Nephron progenitor cell (in vitro differentiated cells): ENCODE results near the gene METAP2.

Experiments used
- DNase-seq: peaks from one replicate; pipeline ENCODE4 v3.0.0; 2021
- H3K27ac Mint-ChIP-seq: 2 replicates; pipeline ENCODE4 v1.8.0; 2021; ENCODE audit warnings: mild to moderate bottlenecking, moderate library complexity, mixed read lengths
- H3K27me3 Mint-ChIP-seq: 2 replicates; pipeline ENCODE4 v1.8.0; 2021; ENCODE audit warnings: mild to moderate bottlenecking, low read depth, mixed read lengths; ENCODE audit not compliant: poor library complexity
- H3K36me3 Mint-ChIP-seq: 2 replicates; pipeline ENCODE4 v1.8.0; 2021; ENCODE audit warnings: low read depth, mixed read lengths
- H3K4me1 Mint-ChIP-seq: 2 replicates; pipeline ENCODE4 v1.8.0; 2021; ENCODE audit warnings: mixed read lengths
- H3K4me3 Mint-ChIP-seq: 2 replicates; pipeline ENCODE4 v1.8.0; 2021; ENCODE audit warnings: mild to moderate bottlenecking, moderate library complexity, mixed read lengths
- H3K9me3 Mint-ChIP-seq: 2 replicates; pipeline ENCODE4 v1.8.0; 2021; ENCODE audit warnings: mild to moderate bottlenecking, moderate library complexity, mixed read lengths
- CTCF ChIP-seq: fragments of 200-600 bp; sonication (generic); IDR thresholded peaks from 2 replicates; pipeline ENCODE4 v1.5.0; 2021; ENCODE audit warnings: antibody characterized with exemption

Gene METAP2

GRCh38 chr12:95554532-95555071 is 80.7 kb downstream of the METAP2 start:
- Mint-ChIP-seq H3K4me1 (peaks cover 5% of the 10 kb centered on the region), H3K27ac (no peak overlapping the region), H3K4me3 (no peak overlapping the region), H3K27me3 (peaks cover 40% of the 10 kb centered on the region), H3K9me3 (peaks cover 12% of the 10 kb centered on the region), H3K36me3 (peaks cover 2% of the 10 kb centered on the region)
- TF ChIP-seq CTCF = no peak
- no peak for DNase-seq

GRCh38 chr12:95557625-95558024 is 83.7 kb downstream of the METAP2 start:
- Mint-ChIP-seq H3K36me3 (no peaks in the 10 kb centered on the region), H3K9me3 (no peaks in the 10 kb centered on the region), H3K4me3 (no peak overlapping the region), H3K4me1 (no peaks in the 10 kb centered on the region), H3K27ac (no peak overlapping the region), H3K27me3 (peaks cover 15% of the 10 kb centered on the region)
- no peak for TF ChIP-seq CTCF
- no peak for DNase-seq
